Hepatocyte (in vitro differentiated cells): Measurements from ENCODE around the gene GNPDA1. TPM values are rescaled to one million over a fixed set of nuclear protein-coding genes. Genes with fewer than 3 reads are reported as not detected.
"Not testable (repeated sequence)": the region's sequence is repeated elsewhere in the genome, so short reads cannot be mapped to it uniquely, and the experiment has no call there.

Experiments
- DNase-seq: peaks from one replicate; pipeline ENCODE4 v3.0.0-alpha.2; 2016; ENCODE audit warnings: low spot score
- H2AFZ ChIP-seq: fragments of 200-600 bp; sonication (generic); 2 replicates; pipeline ENCODE4 v1.6.0; 2016; ENCODE audit warnings: antibody characterized with exemption, mild to moderate bottlenecking
- H3K27ac ChIP-seq: fragments of 200-600 bp; sonication (generic); 2 replicates; pipeline ENCODE4 v1.5.1; 2016; ENCODE audit warnings: mild to moderate bottlenecking
- H3K27me3 ChIP-seq: fragments of 200-600 bp; sonication (generic); 2 replicates; pipeline ENCODE4 v1.6.1; 2016
- H3K36me3 ChIP-seq: fragments of 200-600 bp; sonication (generic); replicated peaks from 2 replicates; pipeline ENCODE4 v1.5.1; 2016; ENCODE audit warnings: low read depth; ENCODE audit not compliant: insufficient read depth
- H3K4me1 ChIP-seq: fragments of 200-600 bp; sonication (generic); 2 replicates; pipeline ENCODE4 v1.5.1; 2016; ENCODE audit warnings: mild to moderate bottlenecking, moderate library complexity; ENCODE audit not compliant: insufficient read depth
- H3K4me2 ChIP-seq: fragments of 200-600 bp; sonication (generic); 2 replicates; pipeline ENCODE4 v1.6.0; 2016
- H3K4me3 ChIP-seq: fragments of 200-600 bp; sonication (generic); 2 replicates; pipeline ENCODE4 v1.5.1; 2016; ENCODE audit warnings: mild to moderate bottlenecking
- H3K79me2 ChIP-seq: fragments of 200-600 bp; sonication (generic); 2 replicates; pipeline ENCODE4 v1.6.0; 2017; ENCODE audit warnings: mild to moderate bottlenecking
- H3K9me2 ChIP-seq: fragments of 200-600 bp; sonication (generic); replicated peaks from 2 replicates; pipeline ENCODE4 v1.6.0; 2017; ENCODE audit warnings: mild to moderate bottlenecking; ENCODE audit not compliant: insufficient read depth
- H3K9me3 ChIP-seq: fragments of 200-600 bp; sonication (generic); 2 replicates; pipeline ENCODE4 v1.5.1; 2016; ENCODE audit warnings: low read depth, mild to moderate bottlenecking
- H4K20me1 ChIP-seq: fragments of 200-600 bp; sonication (generic); 2 replicates; pipeline ENCODE4 v1.6.0; 2016; ENCODE audit warnings: mild to moderate bottlenecking; ENCODE audit not compliant: insufficient read depth, poor library complexity, severe bottlenecking
- EZH2 ChIP-seq: fragments of 200-600 bp; sonication (generic); IDR thresholded peaks from 2 replicates; pipeline ENCODE4 v1.6.1; 2016; ENCODE audit warnings: antibody characterized with exemption, mild to moderate bottlenecking, borderline replicate concordance
- EZH2phosphoT487 ChIP-seq: fragments of 200-600 bp; sonication (generic); IDR thresholded peaks from one replicate; pipeline ENCODE4 v1.6.1; 2018; ENCODE audit warnings: antibody characterized with exemption, mild to moderate bottlenecking, low read depth, moderate library complexity; ENCODE audit not compliant: unreplicated experiment, severe bottlenecking
- WGBS: methylation state at CpG from one replicate; pipeline ENCODE4 v1.1.6; 2016; ENCODE audit warnings: low lambda C conversion rate; ENCODE audit errors: missing lambda C conversion rate; 5-methylcytosine and 5-hydroxymethylcytosine counted together
- polyA plus RNA-seq: library from polyadenylated mRNA; unstranded; fragments of >200 nt; fragmentation: Nextera tagmentation; extraction: Ambion mirVana; gene quantifications from 2 replicates; pipeline ENCODE4 v1.2.1, GENCODE V29; 2016
- total RNA-seq: library from RNA; depleted of rRNA; stranded (reverse); fragments of >200 nt; gene quantifications from 2 replicates; pipeline ENCODE4 v1.2.3, GENCODE V29; 2014
- TF ChIP-seq, protein P1 (sequence below): fragments of 200-600 bp; sonication (generic); IDR thresholded peaks from 2 replicates; pipeline ENCODE4 v1.5.1; 2016; ENCODE audit warnings: antibody characterized with exemption, mild to moderate bottlenecking; ENCODE audit not compliant: poor library complexity

The GNPDA1 gene
- total and polyA plus RNA-seq, 2 experiments from 2014 or later = 97.3 to 106 TPM

DNA sequence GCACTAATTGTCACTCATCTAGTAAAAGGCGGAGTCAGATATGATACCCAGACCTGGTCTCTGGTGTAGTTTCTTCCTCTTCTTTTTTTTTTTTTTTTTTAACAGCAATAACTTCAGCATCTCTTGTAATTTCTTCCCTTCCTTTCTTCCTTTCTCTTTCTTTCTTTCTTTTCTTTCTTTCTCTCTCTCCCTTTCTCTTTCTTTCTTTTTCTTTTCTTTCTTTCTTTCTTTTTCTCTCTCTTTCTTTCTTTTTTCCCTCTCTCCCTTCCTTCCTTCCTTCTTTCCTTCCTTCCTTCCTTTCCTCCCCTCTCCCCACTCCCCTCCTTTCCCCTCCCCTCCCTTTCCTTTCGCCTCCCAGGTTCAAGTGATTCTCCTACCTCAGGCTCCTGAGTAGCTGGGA is 25.9 kb upstream of the GNPDA1 start:
- no peaks in the 10 kb centered on the region for H4K20me1 ChIP-seq
- DNase-seq = no peak
- no peak overlapping the region for H2AFZ ChIP-seq
- no peaks in the 10 kb centered on the region for H3K27me3 ChIP-seq
- no peak overlapping the region for H3K27ac ChIP-seq
- H3K4me2 ChIP-seq = no peak overlapping the region
- no peaks in the 10 kb centered on the region for H3K9me3 ChIP-seq
- H3K4me1 ChIP-seq = no peaks in the 10 kb centered on the region
- no peaks in the 10 kb centered on the region for H3K36me3 ChIP-seq
- TF ChIP-seq, protein P1, sequence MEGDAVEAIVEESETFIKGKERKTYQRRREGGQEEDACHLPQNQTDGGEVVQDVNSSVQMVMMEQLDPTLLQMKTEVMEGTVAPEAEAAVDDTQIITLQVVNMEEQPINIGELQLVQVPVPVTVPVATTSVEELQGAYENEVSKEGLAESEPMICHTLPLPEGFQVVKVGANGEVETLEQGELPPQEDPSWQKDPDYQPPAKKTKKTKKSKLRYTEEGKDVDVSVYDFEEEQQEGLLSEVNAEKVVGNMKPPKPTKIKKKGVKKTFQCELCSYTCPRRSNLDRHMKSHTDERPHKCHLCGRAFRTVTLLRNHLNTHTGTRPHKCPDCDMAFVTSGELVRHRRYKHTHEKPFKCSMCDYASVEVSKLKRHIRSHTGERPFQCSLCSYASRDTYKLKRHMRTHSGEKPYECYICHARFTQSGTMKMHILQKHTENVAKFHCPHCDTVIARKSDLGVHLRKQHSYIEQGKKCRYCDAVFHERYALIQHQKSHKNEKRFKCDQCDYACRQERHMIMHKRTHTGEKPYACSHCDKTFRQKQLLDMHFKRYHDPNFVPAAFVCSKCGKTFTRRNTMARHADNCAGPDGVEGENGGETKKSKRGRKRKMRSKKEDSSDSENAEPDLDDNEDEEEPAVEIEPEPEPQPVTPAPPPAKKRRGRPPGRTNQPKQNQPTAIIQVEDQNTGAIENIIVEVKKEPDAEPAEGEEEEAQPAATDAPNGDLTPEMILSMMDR = no peak
- TF ChIP-seq EZH2 (no peak), EZH2phosphoT487 (no peak)
- WGBS = 95% methylated on average over 2 of the region's 2 CpGs
- H3K79me2 ChIP-seq = no peaks in the 10 kb centered on the region
- no peak overlapping the region for H3K4me3 ChIP-seq
- no peaks in the 10 kb centered on the region for H3K9me2 ChIP-seq

DNA sequence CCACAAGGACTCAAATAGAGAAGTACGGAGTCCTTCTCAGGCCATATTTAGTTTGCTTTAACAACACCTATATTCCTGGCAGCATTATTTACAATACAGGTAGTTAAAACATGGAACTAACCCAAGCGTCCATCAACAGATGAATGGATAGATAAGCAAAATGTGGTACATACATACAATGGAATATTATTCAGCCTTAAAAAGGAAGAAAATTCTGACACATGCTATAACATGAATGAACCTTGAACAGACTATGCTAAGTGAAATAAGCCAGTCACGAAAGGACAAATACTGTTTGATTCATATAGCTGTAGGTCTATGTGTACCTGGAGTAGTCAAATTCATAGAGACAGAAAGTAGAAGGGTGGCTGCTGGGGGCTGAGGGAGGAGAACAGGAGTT is 24.8 kb upstream of the GNPDA1 start:
- H2AFZ ChIP-seq, H3K9me3 ChIP-seq, H3K36me3 ChIP-seq, H3K4me2 ChIP-seq, H3K9me2 ChIP-seq, H3K4me1 ChIP-seq, H4K20me1 ChIP-seq, H3K79me2 ChIP-seq, DNase-seq, H3K4me3 ChIP-seq, H3K27ac ChIP-seq, H3K27me3 ChIP-seq: not testable (repeated sequence)
- WGBS = 93% methylated on average over 3 of the region's 3 CpGs

DNA sequence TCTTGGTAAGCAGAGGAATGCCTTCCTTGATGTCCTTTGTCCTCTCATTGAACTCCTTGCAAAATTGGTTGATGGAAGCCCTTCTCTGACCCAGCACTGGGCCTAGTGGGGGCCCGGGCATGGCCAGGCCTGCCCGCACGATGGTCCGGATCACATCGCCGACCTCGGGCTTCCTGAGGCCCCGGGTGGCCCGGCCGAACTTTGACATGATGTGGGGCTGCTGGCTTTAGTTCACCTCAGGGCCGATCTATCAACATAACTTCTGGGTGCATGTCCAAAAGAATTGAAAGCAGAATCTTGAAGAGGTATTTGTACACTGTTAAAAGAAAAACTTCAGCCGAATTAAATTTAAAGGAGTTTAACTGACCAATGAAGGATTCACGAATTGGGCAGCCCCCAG is 24.1 kb upstream of the GNPDA1 start:
- 94% methylated on average over 13 of the region's 13 CpGs for WGBS

DNA sequence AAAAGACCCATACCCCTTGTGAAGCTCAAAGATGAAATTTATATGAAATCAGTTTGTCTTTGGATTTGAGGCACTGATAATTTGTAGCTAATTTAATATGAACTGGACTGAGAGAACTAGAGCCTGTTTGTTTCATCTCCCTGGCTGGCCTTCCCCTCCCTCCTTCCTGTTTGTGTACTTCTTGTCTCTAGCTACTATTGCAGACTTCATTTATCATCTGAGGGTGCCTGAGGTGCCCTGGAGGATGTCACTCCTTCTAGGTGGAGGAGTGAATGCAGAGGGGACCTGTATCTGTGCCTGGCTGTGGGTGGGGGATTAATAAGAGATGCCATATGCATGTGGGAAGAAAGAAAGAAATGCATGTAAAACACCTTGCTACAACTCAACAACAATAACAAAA is 22.2 kb upstream of the GNPDA1 start:
- DNase-seq = no peak
- no peak overlapping the region for H3K4me2 ChIP-seq
- no peaks in the 10 kb centered on the region for H3K9me3 ChIP-seq
- H3K27me3 ChIP-seq = no peaks in the 10 kb centered on the region
- H3K36me3 ChIP-seq = no peaks in the 10 kb centered on the region
- no peaks in the 10 kb centered on the region for H3K79me2 ChIP-seq
- no peak overlapping the region for H3K27ac ChIP-seq
- H4K20me1 ChIP-seq = no peaks in the 10 kb centered on the region
- no peak for TF ChIP-seq EZH2
- TF ChIP-seq EZH2phosphoT487 = no peak
- TF ChIP-seq, protein P1 = no peak
- no peak overlapping the region for H3K4me3 ChIP-seq
- no peaks in the 10 kb centered on the region for H3K9me2 ChIP-seq
- H2AFZ ChIP-seq = no peak overlapping the region
- no peaks in the 10 kb centered on the region for H3K4me1 ChIP-seq

More for the DNA sequence above, 24.1 kb upstream of the GNPDA1 start:
- no peaks in the 10 kb centered on the region for H3K27me3 ChIP-seq
- H3K4me3 ChIP-seq = no peak overlapping the region
- TF ChIP-seq EZH2 = no peak
- no peak for TF ChIP-seq EZH2phosphoT487
- TF ChIP-seq, protein P1 = no peak
- H2AFZ ChIP-seq = no peak overlapping the region
- H3K9me2 ChIP-seq = no peaks in the 10 kb centered on the region
- no peaks in the 10 kb centered on the region for H3K4me1 ChIP-seq
- no peak overlapping the region for H3K4me2 ChIP-seq
- H3K36me3 ChIP-seq = no peaks in the 10 kb centered on the region
- no peak for DNase-seq
- H3K79me2 ChIP-seq = no peaks in the 10 kb centered on the region
- H3K27ac ChIP-seq = no peak overlapping the region
- H4K20me1 ChIP-seq = no peaks in the 10 kb centered on the region
- no peaks in the 10 kb centered on the region for H3K9me3 ChIP-seq

DNA sequence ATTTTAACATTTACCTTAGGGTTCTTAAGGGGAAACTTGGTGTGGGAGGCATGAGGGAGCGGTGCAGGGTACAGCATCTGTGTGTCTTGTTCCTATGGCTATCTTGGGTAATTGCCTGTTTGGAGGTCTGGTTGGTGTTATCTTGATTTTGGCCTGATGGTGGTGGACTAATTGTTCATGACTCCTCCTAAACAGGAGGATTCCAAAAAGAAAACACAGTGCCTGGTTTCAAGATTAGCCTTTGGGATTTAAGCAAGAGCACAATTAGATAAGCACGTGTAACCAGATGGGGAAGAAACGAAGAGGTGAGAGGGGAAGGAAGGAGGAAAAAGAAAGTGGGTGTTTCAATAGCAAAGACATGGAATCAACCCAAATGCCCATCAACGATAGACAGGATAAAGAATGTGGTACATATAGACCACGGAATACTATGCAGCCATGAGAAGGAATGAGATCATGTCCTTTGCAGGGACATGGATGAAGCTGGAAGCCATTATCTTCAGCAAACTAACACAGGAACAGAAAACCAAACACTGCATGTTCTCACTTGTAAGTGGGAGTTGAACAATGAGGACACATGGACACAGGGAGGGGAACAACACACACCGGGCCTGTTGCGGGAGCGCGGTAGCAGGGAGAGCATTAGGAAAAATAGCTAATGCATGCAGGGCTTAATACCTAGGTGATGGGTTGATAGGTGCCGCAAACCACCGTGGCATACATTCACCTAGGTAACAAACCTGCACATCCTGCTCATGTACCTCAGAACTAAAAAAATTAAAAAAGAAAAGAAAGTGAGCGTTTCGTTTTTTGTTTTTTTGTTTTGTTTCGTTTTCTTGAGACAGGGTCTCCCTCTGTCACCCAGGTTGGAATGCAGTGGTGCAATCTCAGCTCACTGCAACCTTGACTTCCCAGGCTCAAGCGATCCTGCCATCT is 21.1 kb upstream of the GNPDA1 start:
- not testable (repeated sequence) for H3K4me1 ChIP-seq, H3K4me2 ChIP-seq, H3K9me3 ChIP-seq, H2AFZ ChIP-seq, H3K79me2 ChIP-seq, H3K36me3 ChIP-seq, H3K27ac ChIP-seq, H4K20me1 ChIP-seq, H3K9me2 ChIP-seq, DNase-seq, H3K27me3 ChIP-seq, H3K4me3 ChIP-seq
- WGBS = 83% methylated on average over 15 of the region's 15 CpGs
